Measurements from ENCODE around the gene RAB21.

The RAB21 gene

GRCh38 chr12:71754461-71755145 lies at the start of gene RAB21:
Gene RAB21, plus strand, starts transcription at chr12:71754863. Its CDS starts 267 bp downstream, at chr12:71755130.
- peak; percentile 97 for DNase-seq

DNA sequence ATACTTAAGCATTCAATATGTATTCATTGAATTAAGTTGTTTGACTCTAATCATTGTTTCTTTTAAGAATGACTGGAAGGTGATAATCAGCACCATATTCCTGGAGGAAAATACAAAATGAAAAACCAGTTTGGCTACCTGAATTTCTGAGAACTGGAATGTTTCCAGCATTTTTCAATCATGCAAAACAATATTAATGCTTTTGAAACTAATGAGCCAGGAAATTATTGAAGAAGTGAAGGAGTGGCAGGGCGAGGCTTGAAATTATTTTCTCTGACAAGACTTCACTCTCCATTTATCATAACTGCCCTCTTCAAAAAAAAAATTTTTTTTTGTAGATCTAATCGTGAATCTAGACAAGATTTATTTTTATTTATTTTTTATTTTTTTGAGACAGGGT lies 49.7 kb upstream of the RAB21 start:
- DNase-seq = no peak

GRCh38 chr12:71708658-71709057 lies 46.0 kb upstream of the RAB21 start:
- DNase-seq = no peak

GRCh38 chr12:71710276-71711125 lies 44.2 kb upstream of the RAB21 start:
- no peak for DNase-seq

DNA sequence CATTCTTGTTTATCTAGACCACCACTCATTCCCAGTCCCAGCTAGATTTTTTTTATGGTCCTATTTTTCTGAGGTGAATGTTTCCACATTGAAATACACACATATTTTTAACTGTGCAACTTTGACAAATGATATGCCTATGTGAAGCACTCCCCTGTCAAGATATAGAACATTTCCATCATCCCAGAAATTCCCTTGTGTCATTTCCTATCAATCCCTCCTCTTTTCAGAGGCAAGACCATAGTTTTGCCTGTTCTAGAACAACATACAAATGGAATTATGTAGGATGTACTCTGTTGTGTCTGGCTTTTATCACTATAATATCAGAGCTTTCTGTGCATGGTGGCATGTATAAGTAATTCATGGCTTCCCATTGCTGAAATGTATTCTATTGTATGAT lies 36.1 kb upstream of the RAB21 start:
- no peak for DNase-seq

GRCh38 chr12:71719647-71720370 lies 34.9 kb upstream of the RAB21 start:
- DNase-seq = no peak

DNA sequence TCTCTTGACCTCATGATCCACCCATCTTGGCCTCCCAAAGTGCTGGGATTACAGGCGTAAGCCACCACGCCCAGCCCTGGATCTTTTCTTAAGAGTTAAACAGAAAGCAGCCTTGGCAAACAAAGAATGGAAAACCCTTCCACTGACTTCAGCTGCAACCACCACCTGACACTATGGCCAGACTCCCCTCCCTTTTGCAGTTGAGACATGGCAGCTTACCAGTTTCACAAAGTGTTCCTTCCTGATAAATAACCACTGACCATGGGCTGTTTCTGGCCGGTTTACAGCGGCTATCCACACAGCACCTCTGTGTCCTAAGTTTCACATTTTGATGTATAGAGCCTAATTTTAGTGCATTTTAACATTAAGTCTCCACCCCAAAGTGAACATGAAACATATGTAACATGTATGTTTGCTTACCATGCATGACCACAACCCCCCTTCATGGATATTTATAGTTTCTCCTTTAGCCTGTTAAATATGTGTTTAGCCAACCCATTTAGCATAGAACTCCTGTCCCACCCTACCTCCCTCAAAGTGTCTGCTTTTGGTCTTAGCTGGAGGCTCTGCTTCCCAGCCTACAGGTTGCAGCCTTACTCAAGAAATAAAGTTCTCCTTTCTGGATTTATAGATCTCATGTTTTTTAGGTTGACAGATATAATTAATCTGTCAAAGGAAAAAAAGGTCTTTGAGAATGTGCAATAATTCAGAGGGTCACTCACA lies 32.7 kb upstream of the RAB21 start:
- DNase-seq = no peak

GRCh38 chr12:71725011-71725410 lies 29.7 kb upstream of the RAB21 start:
- DNase-seq = no peak

GRCh38 chr12:71726548-71726947 lies 28.1 kb upstream of the RAB21 start:
- DNase-seq = no peak

- DNase-seq = no peak
Measured at GRCh38 chr12:71727958-71728357, 26.7 kb upstream of the RAB21 start.

GRCh38 chr12:71730936-71731335 lies 23.7 kb upstream of the RAB21 start:
- DNase-seq = no peak

DNA sequence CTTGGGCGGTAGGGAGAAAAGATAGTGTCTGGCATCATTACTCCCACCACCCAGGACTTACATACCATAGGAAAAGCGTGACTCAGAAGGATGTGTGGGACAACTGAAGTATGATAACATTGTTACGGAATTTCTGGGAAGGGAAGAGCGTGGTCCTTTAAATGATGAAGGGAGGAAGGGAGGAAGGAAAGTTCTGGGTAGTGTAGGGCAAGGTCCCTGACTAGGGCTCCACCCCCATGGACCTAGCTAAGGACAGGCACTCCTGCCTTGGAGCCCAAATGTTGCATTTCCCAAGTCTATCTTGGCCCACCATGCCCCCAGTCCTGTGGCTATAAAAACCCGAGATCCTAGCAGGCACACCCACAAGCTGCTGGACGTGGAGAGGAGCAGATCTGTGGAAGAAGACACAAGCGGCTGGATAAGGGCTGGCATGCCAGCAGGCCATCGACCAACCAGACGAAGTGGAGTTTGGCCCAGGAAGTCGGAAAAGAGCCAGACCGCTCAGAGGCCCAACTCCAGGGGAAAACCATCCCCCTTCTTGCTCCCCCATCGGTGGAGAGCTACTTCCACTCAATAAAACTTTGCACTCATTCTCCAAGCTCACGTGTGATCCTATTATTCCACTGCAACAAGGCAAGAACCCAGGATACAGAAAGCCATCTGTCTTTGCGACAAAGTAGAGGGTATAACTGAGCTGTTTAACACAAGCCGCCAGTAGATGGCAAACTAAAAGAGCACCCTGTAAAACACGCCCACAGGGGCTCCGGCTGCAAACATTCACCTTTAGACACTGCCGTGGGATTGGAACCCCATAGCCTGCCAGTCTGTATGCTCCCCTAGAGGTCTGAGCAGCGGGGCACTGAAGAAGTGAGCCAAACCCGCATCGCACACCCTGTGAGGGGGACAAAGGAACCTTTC lies 23.0 kb upstream of the RAB21 start:
- no peak for DNase-seq

GRCh38 chr12:71732357-71732712 lies 22.3 kb upstream of the RAB21 start:
- no peak for DNase-seq

- DNase-seq = no peak
Measured at GRCh38 chr12:71737197-71737596, 17.5 kb upstream of the RAB21 start.

GRCh38 chr12:71742998-71743397 lies 11.7 kb upstream of the RAB21 start:
- no peak for DNase-seq

DNA sequence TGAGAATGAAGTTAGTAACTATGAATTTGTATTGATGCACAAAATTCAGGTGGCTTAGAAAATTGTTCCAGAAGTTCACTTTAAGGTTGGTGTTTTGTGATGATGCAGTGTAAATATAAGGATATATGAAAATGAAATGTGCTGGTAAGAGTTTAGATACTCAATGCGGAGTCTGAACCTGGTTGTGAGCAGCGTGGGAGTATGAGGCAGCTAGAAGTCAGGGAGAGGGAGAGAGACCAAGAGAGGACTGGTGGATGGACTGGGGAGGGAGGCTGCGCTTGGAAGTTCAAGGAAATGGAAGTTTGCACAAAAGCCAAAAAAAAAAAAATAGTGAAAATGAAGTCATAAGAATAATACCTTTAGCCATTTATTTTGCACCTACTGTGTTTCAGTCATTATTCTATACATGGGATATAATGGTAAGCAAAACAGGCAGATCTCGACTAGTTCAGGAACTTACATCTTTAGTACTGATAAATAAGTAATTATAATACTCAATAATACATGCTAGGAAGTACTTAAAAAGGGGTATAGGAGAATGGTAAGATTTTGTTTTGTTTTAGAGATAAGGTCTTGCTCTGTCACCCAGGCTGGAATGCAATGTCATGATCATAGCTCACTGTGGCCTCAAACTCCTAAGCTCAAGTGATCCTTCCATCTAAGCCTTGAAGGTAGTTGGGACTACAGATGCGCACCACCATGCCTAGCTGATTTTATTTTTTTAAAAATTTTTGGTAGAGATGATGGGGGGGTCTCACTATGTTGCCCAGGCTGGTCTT lies 10.0 kb upstream of the RAB21 start:
- no peak for DNase-seq

DNA sequence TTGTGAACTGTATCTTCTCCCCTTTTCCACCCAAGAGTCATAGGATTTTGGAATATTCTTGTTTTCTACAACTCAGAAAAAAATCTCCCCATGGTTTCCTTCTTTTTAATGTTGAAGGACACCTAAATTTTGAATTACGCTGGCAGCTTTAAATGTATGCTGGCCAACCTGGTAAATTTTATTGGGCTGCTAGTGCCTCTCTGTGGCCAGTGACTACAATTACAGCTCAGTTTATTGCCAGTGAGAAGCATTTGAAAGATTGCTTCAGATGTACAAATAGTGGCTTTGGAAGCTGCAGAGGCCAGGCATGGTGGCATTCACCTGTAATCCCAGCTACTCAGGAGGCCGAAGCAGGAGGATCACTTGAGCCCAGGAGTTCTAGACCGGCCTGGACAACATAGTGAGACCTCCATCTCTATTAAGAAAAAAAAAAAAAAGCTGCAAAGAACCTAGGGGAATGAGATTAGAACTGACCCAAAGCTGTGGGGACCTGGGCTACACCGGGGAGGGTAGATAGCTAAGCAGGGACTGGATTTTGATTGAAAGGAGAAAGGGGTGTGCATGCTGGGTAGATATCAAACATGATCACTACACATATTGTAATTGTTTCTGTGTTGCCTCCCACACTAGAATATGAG lies 7.6 kb upstream of the RAB21 start:
- peak; percentile 62 for DNase-seq

DNA sequence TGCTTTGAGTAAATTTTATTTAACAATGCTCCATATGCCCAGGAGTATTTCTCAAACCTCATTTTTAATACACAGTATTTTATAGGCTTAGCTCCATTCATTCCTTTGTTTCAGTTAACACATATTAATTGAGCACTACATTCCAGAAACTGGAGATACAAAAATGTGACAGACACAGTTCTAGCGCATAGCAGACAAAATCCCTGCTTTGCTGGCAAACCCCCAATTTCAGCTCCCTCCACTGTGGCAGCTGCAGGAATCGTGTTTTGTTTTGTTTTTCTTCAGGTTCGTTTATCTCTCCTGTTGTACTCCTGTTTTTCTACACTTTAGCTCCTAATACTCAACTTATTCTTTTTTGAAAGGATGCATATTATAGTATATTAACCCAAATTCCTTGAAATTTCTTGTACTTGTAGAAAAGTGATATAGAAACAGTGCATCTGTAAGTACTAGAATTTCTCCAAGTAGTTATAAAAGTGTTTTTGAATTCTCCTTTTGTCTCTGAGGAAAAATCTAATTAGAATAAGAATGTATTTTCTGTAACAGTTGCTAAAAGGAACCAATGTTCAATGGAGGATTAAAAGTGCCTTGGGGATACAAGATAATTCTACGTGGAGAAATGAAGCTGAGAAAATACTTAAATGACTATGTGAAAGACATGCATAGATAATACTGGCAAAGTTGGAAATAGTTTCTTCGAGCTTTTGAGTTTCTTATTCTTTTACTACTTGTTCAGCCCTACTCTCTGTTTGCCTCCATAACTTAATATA lies 6.4 kb upstream of the RAB21 start:
- DNase-seq = no peak

GRCh38 chr12:71749666-71750065 lies 5.0 kb upstream of the RAB21 start:
- DNase-seq = peak; percentile 8

GRCh38 chr12:71752891-71753290 lies 1.8 kb upstream of the RAB21 start:
- no peak for DNase-seq

Measured in MV-4-11 (cell line).